ENCODE measurements around the gene EGR1.

GRCh38 chr5:138450971-138451370, 14.3 kb upstream of the EGR1 start:
- TF ChIP-seq CTCF (conservative IDR thresholded peaks at IDR 0.05; ENCODE audit: low read length) (no peak), EZH2phosphoT487 (IDR thresholded peaks at IDR 0.05; ENCODE audit: borderline replicate concordance, low read depth, low read length) (no peak)

Data from OCI-LY7 (cell line).